PC-9 (cell line): ENCODE data around the gene CCL27.

Experiments
- CTCF ChIP-seq: fragments of 200-600 bp; sonication (generic); conservative IDR thresholded peaks from 2 replicates; pipeline ENCODE4 v1.6.1; 2017; ENCODE audit warnings: mixed run types, antibody characterized with exemption, mild to moderate bottlenecking, moderate library complexity
- EZH2 ChIP-seq: fragments of 200-600 bp; sonication (generic); IDR thresholded peaks from 2 replicates; pipeline ENCODE4 v1.8.0; 2017; ENCODE audit warnings: antibody characterized with exemption, low read depth

GRCh38 chr9:34710023-34710422 is 47.6 kb upstream of the CCL27 start, which contains the start of gene CCL21:
- TF ChIP-seq CTCF, result no peak
- TF ChIP-seq EZH2, result no peak
